Activated CD4-positive, CD25-positive, alpha-beta regulatory T cell treated with anti-CD3 and anti-CD28 coated beads, Interleukin-2, amount 50 U/mL, for 24 hours (primary cell): ENCODE data around the gene MYO1E.
"Not testable (repeated sequence)": the region's sequence is repeated elsewhere in the genome, so short reads cannot be mapped to it uniquely, and the experiment has no call there.

Experiments
- ATAC-seq, 2 donors: fragments of 150-1000 bp; cut with Tn5 transposase; one replicate each; pipeline ENCODE4 v1.10.0; 2021; ENCODE audit warnings: mild to moderate bottlenecking in 1 of 2, moderate library complexity in 1 of 2

Gene MYO1E

GRCh38 chr15:59372352-59373211, at the start of gene MYO1E:
TSS of gene MYO1E (minus strand) at chr15:59372871. CDS start at chr15:59372500, 371 bp downstream.
- ATAC-seq: peak; percentile 46 to 59

GRCh38 chr15:59420986-59421618, 48.4 kb upstream of the MYO1E start:
- no peak for ATAC-seq

GRCh38 chr15:59420108-59420507, 47.4 kb upstream of the MYO1E start:
- peak; percentile 68 to 71 for ATAC-seq

- ATAC-seq: no peak
Observed at GRCh38 chr15:59419170-59419569, 46.5 kb upstream of the MYO1E start.

GRCh38 chr15:59416816-59417215, 44.1 kb upstream of the MYO1E start:
- no peak for ATAC-seq

GRCh38 chr15:59413577-59413976, 40.9 kb upstream of the MYO1E start:
- ATAC-seq: no peak

- ATAC-seq: no peak
Observed at GRCh38 chr15:59410391-59410896, 37.8 kb upstream of the MYO1E start.

GRCh38 chr15:59407946-59408345, 35.3 kb upstream of the MYO1E start:
- ATAC-seq: no peak

GRCh38 chr15:59406446-59406845, 33.8 kb upstream of the MYO1E start:
- ATAC-seq: no peak

GRCh38 chr15:59405079-59405478, 32.4 kb upstream of the MYO1E start:
- ATAC-seq: no peak

- no peak for ATAC-seq
Observed at GRCh38 chr15:59401824-59402569, 29.3 kb upstream of the MYO1E start.

GRCh38 chr15:59401051-59401823, 28.6 kb upstream of the MYO1E start:
- not testable (repeated sequence) for ATAC-seq

- no peak for ATAC-seq
Observed at GRCh38 chr15:59400103-59400813, 27.6 kb upstream of the MYO1E start.

GRCh38 chr15:59399465-59400102, 26.9 kb upstream of the MYO1E start:
- ATAC-seq: peak; percentile 51 to 55

GRCh38 chr15:59398220-59398619, 25.5 kb upstream of the MYO1E start:
- ATAC-seq: no peak

GRCh38 chr15:59396679-59397078, 24.0 kb upstream of the MYO1E start:
- ATAC-seq: no peak

- no peak for ATAC-seq
Observed at GRCh38 chr15:59396211-59396610, 23.5 kb upstream of the MYO1E start.

GRCh38 chr15:59394166-59394661, 21.5 kb upstream of the MYO1E start:
- ATAC-seq: peak; percentile 25 to 43

GRCh38 chr15:59392299-59392698, 19.6 kb upstream of the MYO1E start:
- ATAC-seq: no peak

- no peak for ATAC-seq
Observed at GRCh38 chr15:59388670-59389069, 16.0 kb upstream of the MYO1E start.
